H1 (cell line): ENCODE results near the gene STAC. TPM values are rescaled to one million over a fixed set of nuclear protein-coding genes. Genes with fewer than 3 reads are reported as not detected.

Source experiments
- CTCF ChIA-PET: fragments of 300-600 bp; sonication (Branson Sonifier 250); formaldehyde crosslinking; loops from one replicate; lab custom pipeline; 2021; ENCODE audit not compliant: partially characterized antibody; lab: Charles Lee
- POLR2A ChIA-PET: fragments of 300-600 bp; sonication (Branson Sonifier 250); formaldehyde crosslinking; loops from one replicate; lab custom pipeline; 2021; ENCODE audit warnings: inconsistent platforms; ENCODE audit not compliant: partially characterized antibody; lab: Charles Lee
- DNase-seq, 2 experiments: peaks; one replicate each; pipeline versions ENCODE4 v3.0.0 to v3.0.0-alpha.2; 2010 to 2022; ENCODE audit warnings: low spot score in 2 of 2, low read depth in 1 of 2, mixed read lengths in 1 of 2
- FAIRE-seq: peaks from 2 replicates; lab custom pipeline; 2011; peaks lifted over from hg19 to GRCh38; lab: Jason Lieb, UNC
- H2AFZ ChIP-seq: 2 replicates; pipeline ENCODE4 v1.8.1; 2012; ENCODE audit warnings: low read length, inconsistent platforms
- H2AK5ac ChIP-seq: 2 replicates; pipeline ENCODE4 v1.6.1; 2013; ENCODE audit warnings: low read depth, low read length
- H2BK120ac ChIP-seq: replicated peaks from 2 replicates; pipeline ENCODE3; 2013; ENCODE audit warnings: low read depth, low read length, inconsistent platforms
- H2BK12ac ChIP-seq: 2 replicates; pipeline ENCODE4 v1.6.1; 2013; ENCODE audit warnings: low read depth, low read length
- H2BK15ac ChIP-seq: 2 replicates; pipeline ENCODE4 v1.6.1; 2013; ENCODE audit warnings: low read length
- H2BK20ac ChIP-seq: 2 replicates; pipeline ENCODE4 v1.6.1; 2013; ENCODE audit warnings: low read length
- H2BK5ac ChIP-seq: 2 replicates; pipeline ENCODE4 v1.6.1; 2013; ENCODE audit warnings: low read depth, low read length
- H3K14ac ChIP-seq: 2 replicates; pipeline ENCODE4 v1.6.1; 2013; ENCODE audit warnings: inconsistent platforms; ENCODE audit not compliant: insufficient read length
- H3K18ac ChIP-seq: 2 replicates; pipeline ENCODE4 v1.6.1; 2013; ENCODE audit warnings: low read length; ENCODE audit errors: extremely low read depth
- H3K23ac ChIP-seq: 2 replicates; pipeline ENCODE4 v1.6.1; 2013; ENCODE audit warnings: inconsistent platforms; ENCODE audit not compliant: insufficient read length
- H3K23me2 ChIP-seq: 2 replicates; pipeline ENCODE4 v1.6.1; 2013; ENCODE audit warnings: low read depth, low read length
- H3K27ac ChIP-seq: 2 replicates; pipeline ENCODE4 v1.6.1; 2011; ENCODE audit warnings: low read depth, low read length, inconsistent platforms
- H3K27me3 ChIP-seq, 4 experiments: replicated peaks in 1 of 4; 1 replicate in 1 of 4; 2 replicates in 3 of 4; pipeline versions ENCODE4 v1.6.1 to v1.8.1; 2011 to 2013; ENCODE audit warnings: low read length in 3 of 4, mild to moderate bottlenecking in 3 of 4, inconsistent platforms in 2 of 4, mixed read lengths in 2 of 4, moderate library complexity in 1 of 4; ENCODE audit not compliant: control insufficient read depth in 3 of 4, insufficient read depth in 3 of 4; ENCODE audit errors: extremely low read depth in 1 of 4
- H3K36me3 ChIP-seq, 4 experiments: 2 replicates each; pipeline versions ENCODE4 v1.6.1 to v1.8.1; 2011 to 2013; ENCODE audit warnings: mild to moderate bottlenecking in 4 of 4, low read length in 3 of 4, moderate library complexity in 2 of 4, control low read depth in 1 of 4, inconsistent platforms in 1 of 4; ENCODE audit not compliant: insufficient read depth in 4 of 4, control insufficient read depth in 2 of 4
- H3K4ac ChIP-seq: replicated peaks from 2 replicates; pipeline ENCODE3; 2013; ENCODE audit warnings: low read length, low read depth, mixed read lengths, inconsistent platforms; ENCODE audit not compliant: insufficient read length
- H3K4me1 ChIP-seq, 4 experiments: replicated peaks in 1 of 4; 1 replicate in 1 of 4; 2 replicates in 3 of 4; pipeline versions ENCODE4 v1.6.1 to v1.8.1; 2011 to 2013; ENCODE audit warnings: low read length in 3 of 4, inconsistent platforms in 2 of 4, mixed read lengths in 1 of 4; ENCODE audit not compliant: insufficient read depth in 4 of 4, control insufficient read depth in 3 of 4
- H3K4me2 ChIP-seq, 2 experiments: 2 replicates each; pipeline versions ENCODE4 v1.6.1 to v1.8.1; 2011 to 2013; ENCODE audit warnings: low read depth in 2 of 2, low read length in 2 of 2, control low read depth in 1 of 2, inconsistent platforms in 1 of 2, mild to moderate bottlenecking in 1 of 2; ENCODE audit not compliant: insufficient read depth in 1 of 2
- H3K4me3 ChIP-seq, 4 experiments: fragments of 200-600, 300-600 bp in 1 of 4; sonication (generic), shearing (Covaris generic), sonication (Bioruptor Twin) in 1 of 4; 2 replicates each; pipeline versions ENCODE4 v1.5.1 to v1.8.1; 2011 to 2016; ENCODE audit warnings: low read length in 4 of 4, low read depth in 3 of 4, control low read depth in 2 of 4, inconsistent platforms in 2 of 4, mild to moderate bottlenecking in 2 of 4, mixed read lengths in 1 of 4, moderate library complexity in 1 of 4; ENCODE audit not compliant: insufficient read depth in 2 of 4; ENCODE audit errors: extremely low read depth in 1 of 4
- H3K56ac ChIP-seq: replicated peaks from 2 replicates; pipeline ENCODE3; 2013; ENCODE audit warnings: low read depth, mild to moderate bottlenecking, mixed read lengths, low read length, inconsistent platforms; ENCODE audit not compliant: insufficient read length
- H3K79me1 ChIP-seq: 2 replicates; pipeline ENCODE4 v1.6.1; 2013; ENCODE audit warnings: low read depth, low read length, control low read depth
- H3K79me2 ChIP-seq, 2 experiments: 2 replicates each; pipeline versions ENCODE4 v1.6.1 to v1.8.1; 2012 to 2013; ENCODE audit warnings: low read length in 2 of 2, mild to moderate bottlenecking in 2 of 2, inconsistent platforms in 1 of 2; ENCODE audit not compliant: insufficient read depth in 2 of 2, control insufficient read depth in 1 of 2
- H3K9ac ChIP-seq, 4 experiments: replicated peaks in 1 of 4; 1 replicate in 1 of 4; 2 replicates in 3 of 4; pipeline versions ENCODE4 v1.6.1 to v1.8.1; 2011 to 2013; ENCODE audit warnings: low read depth in 3 of 4, low read length in 3 of 4, control low read depth in 2 of 4, mild to moderate bottlenecking in 2 of 4, moderate library complexity in 2 of 4, inconsistent platforms in 1 of 4; ENCODE audit errors: extremely low read depth in 1 of 4
- H3K9me3 ChIP-seq, 2 experiments: 2 replicates each; pipeline versions ENCODE4 v1.6.1 to v1.8.1; 2012 to 2013; ENCODE audit warnings: mild to moderate bottlenecking in 2 of 2, moderate library complexity in 2 of 2, control low read depth in 1 of 2, inconsistent platforms in 1 of 2, low read depth in 1 of 2, low read length in 1 of 2, mixed read lengths in 1 of 2; ENCODE audit not compliant: insufficient read depth in 2 of 2
- H4K20me1 ChIP-seq, 2 experiments: replicated peaks in 1 of 2; 2 replicates each; pipeline versions ENCODE3 to v1.8.1; 2011 to 2013; ENCODE audit warnings: inconsistent platforms in 2 of 2, low read length in 2 of 2, mild to moderate bottlenecking in 1 of 2; ENCODE audit not compliant: insufficient read depth in 2 of 2, control insufficient read depth in 1 of 2
- H4K5ac ChIP-seq: 2 replicates; pipeline ENCODE4 v1.6.1; 2013; ENCODE audit warnings: low read length, low read depth, mixed read lengths, inconsistent platforms; ENCODE audit not compliant: insufficient read length
- H4K8ac ChIP-seq: 2 replicates; pipeline ENCODE4 v1.8.0; 2013; ENCODE audit warnings: mild to moderate bottlenecking, moderate library complexity, low read length, inconsistent platforms; ENCODE audit not compliant: insufficient read depth; ENCODE audit errors: extremely low read depth
- H4K91ac ChIP-seq: replicated peaks from 2 replicates; pipeline ENCODE3; 2013; ENCODE audit warnings: low read length, mixed read lengths, inconsistent platforms; ENCODE audit not compliant: insufficient read length
- BRCA1 ChIP-seq: IDR thresholded peaks from 2 replicates; pipeline ENCODE4 v1.6.1; 2012; ENCODE audit warnings: low read depth, low read length, improper control_type of control experiment
- TBP ChIP-seq: IDR thresholded peaks from 2 replicates; pipeline ENCODE4 v1.6.1; 2011; ENCODE audit warnings: low read depth, low read length, improper control_type of control experiment
- TEAD4 ChIP-seq: IDR thresholded peaks from 2 replicates; pipeline ENCODE4 v1.6.1; 2012; ENCODE audit warnings: low read depth, low read length, inconsistent platforms, mixed read lengths
- WGBS, 2 experiments: shearing (Covaris generic) in 1 of 2; methylation state at CpG; one replicate each; pipeline versions ENCODE4 v1.1.6 to v1.1.7; 2013 to 2015; ENCODE audit warnings: low lambda C conversion rate in 2 of 2, mixed read lengths in 2 of 2, inconsistent platforms in 1 of 2, low coverage in 1 of 2, missing lambda C conversion rate in 1 of 2; ENCODE audit not compliant: insufficient replicate concordance in 2 of 2, insufficient coverage in 1 of 2, insufficient read length in 1 of 2; ENCODE audit errors: extremely low coverage in 1 of 2, missing lambda C conversion rate in 1 of 2; 5-methylcytosine and 5-hydroxymethylcytosine counted together
- polyA plus RNA-seq, 7 experiments: library from polyadenylated mRNA; depleted of rRNA in 3 of 7; stranded (reverse) in 5 of 7; unstranded in 2 of 7; fragments of >200 nt in 5 of 7; fragments of 200-250 nt in 2 of 7; gene quantifications; 1 replicate in 5 of 7; 2 replicates in 1 of 7; 4 replicates in 1 of 7; pipeline versions ENCODE4 v1.2.1 to v1.2.3, GENCODE V29; 2011 to 2013; ENCODE audit warnings: missing spikeins in 2 of 7, mixed read lengths in 2 of 7
- total RNA-seq: library from RNA; stranded (reverse); fragmentation: NEBNext Ultra II Directional; extraction: Animal tissue kit (Norgen Biotek cat#: 25700); gene quantifications from 2 replicates; pipeline ENCODE4 v1.2.1, GENCODE V29; 2021
- TF ChIP-seq, protein P1 (sequence below), 3 experiments: IDR thresholded peaks; 1 replicate in 2 of 3; 2 replicates in 1 of 3; pipeline versions ENCODE4 v1.5.1 to v1.6.1; 2011; ENCODE audit warnings: low read length in 3 of 3, mild to moderate bottlenecking in 3 of 3, inconsistent platforms in 2 of 3, low read depth in 1 of 3, moderate library complexity in 1 of 3; ENCODE audit not compliant: insufficient read depth in 1 of 3; ENCODE audit errors: control extremely low read depth in 1 of 3

STAC gene
- total and polyA plus RNA-seq, 2 of the 8 experiments (the other 6 are each of a cell fraction or from before 2014, with no cell fraction given): 8.0 to 18.1 TPM

DNA sequence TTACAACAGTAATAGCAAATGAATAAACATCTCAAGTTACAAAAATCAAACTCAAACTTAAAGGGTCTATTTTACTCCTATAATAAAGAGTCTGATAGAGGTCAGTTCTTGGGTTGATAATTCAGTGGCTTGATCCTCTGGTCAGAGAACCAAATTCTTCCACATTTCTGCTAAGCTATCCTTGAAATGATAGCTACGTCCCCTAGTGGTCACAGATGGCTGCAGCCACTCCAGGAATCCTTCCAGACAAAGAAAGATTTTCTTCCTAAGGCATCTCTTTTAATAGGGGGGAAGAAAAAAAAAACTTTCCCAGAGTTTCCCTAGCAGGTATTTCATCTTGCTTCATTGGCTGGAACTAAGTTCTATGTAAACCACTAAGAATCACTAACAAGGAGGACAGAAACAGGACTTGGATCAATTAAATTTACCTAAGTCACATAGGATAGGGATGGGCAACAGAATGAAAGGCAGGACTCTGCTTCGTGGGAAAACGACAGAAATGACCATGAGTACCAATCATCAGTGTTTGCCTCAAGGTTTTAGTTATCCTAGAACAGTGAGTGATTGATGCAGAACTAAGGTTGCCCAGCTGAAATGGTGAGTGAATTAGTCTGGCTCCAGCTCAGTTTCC is 160.7 kb downstream of the STAC start:
- Histone ChIP-seq H2BK20ac (no peak overlapping the region), H4K5ac (no peak overlapping the region), H3K56ac (no peak overlapping the region), H4K20me1 (no peaks in the 10 kb centered on the region), H3K79me2 (no peaks in the 10 kb centered on the region), H2AK5ac (no peak overlapping the region), H3K23me2 (peaks cover 2% of the 10 kb centered on the region; the same call in 1 of the 2 replicates), H3K27ac (no peak overlapping the region), H3K4me2 (no peak overlapping the region), H3K14ac (no peak overlapping the region), H3K4ac (no peak overlapping the region), H3K36me3 (no peaks in the 10 kb centered on the region), H4K91ac (no peak overlapping the region), H3K9ac (no peak overlapping the region), H3K4me1 (no peaks in the 10 kb centered on the region), H2BK120ac (no peak overlapping the region), H3K4me3 (no peak overlapping the region), H2AFZ (no peak overlapping the region), H2BK5ac (no peak overlapping the region), H3K18ac (no peak overlapping the region), H3K9me3 (no peaks in the 10 kb centered on the region), H3K27me3 (no peaks in the 10 kb centered on the region), H3K79me1 (no peaks in the 10 kb centered on the region; the same call in 1 of the 2 replicates), H2BK15ac (no peak overlapping the region), H3K23ac (no peak overlapping the region), H2BK12ac (no peak overlapping the region), H4K8ac (no peak overlapping the region)
- 67% methylated on average over 3 of the region's 3 CpGs; no CpG with 5 or more reads in 1 of the 2 experiments for WGBS, 2 experiments
- ChIA-PET POLR2A (no interaction called here), CTCF (interaction anchor here (0.7 to 3.5 kb wide), 31 partner anchors 9 to 595 kb away, joined by 3 to 16 read pairs (median 4); no protein-coding TSS in a partner anchor)
- peak; percentile 48 for FAIRE-seq
- peak in 1 of 2 experiments; percentile 52 for DNase-seq
- TF ChIP-seq TBP: no peak
- 0 out of 2 replicates have a peak, but pooled peaks have one; percentile 22 for TF ChIP-seq TEAD4
- no peak for TF ChIP-seq BRCA1
- TF ChIP-seq, protein P1, sequence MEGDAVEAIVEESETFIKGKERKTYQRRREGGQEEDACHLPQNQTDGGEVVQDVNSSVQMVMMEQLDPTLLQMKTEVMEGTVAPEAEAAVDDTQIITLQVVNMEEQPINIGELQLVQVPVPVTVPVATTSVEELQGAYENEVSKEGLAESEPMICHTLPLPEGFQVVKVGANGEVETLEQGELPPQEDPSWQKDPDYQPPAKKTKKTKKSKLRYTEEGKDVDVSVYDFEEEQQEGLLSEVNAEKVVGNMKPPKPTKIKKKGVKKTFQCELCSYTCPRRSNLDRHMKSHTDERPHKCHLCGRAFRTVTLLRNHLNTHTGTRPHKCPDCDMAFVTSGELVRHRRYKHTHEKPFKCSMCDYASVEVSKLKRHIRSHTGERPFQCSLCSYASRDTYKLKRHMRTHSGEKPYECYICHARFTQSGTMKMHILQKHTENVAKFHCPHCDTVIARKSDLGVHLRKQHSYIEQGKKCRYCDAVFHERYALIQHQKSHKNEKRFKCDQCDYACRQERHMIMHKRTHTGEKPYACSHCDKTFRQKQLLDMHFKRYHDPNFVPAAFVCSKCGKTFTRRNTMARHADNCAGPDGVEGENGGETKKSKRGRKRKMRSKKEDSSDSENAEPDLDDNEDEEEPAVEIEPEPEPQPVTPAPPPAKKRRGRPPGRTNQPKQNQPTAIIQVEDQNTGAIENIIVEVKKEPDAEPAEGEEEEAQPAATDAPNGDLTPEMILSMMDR (IDR thresholded peaks at IDR 0.05; ENCODE audit: control extremely low read depth in 1 of 3, insufficient read depth in 1 of 3, low read depth in 1 of 3, low read length in 3 of 3): peak in 2 of 3 experiments; percentile 70 to 79; a peak in 3 of 4 replicates
